CD4-positive, alpha-beta T cell treated with Interleukin-6 at 100 ng/mL for 8 hours (primary cell): Measurements from ENCODE around the gene FAM111B.
"Not testable (repeated sequence)": the region's sequence is repeated elsewhere in the genome, so short reads cannot be mapped to it uniquely, and the experiment has no call there.

Experiments
- DNase-seq: peaks from one replicate; pipeline ENCODE4 v3.0.0-alpha.2; 2020; ENCODE audit warnings: mixed read lengths, low spot score

The FAM111B gene, protein sequence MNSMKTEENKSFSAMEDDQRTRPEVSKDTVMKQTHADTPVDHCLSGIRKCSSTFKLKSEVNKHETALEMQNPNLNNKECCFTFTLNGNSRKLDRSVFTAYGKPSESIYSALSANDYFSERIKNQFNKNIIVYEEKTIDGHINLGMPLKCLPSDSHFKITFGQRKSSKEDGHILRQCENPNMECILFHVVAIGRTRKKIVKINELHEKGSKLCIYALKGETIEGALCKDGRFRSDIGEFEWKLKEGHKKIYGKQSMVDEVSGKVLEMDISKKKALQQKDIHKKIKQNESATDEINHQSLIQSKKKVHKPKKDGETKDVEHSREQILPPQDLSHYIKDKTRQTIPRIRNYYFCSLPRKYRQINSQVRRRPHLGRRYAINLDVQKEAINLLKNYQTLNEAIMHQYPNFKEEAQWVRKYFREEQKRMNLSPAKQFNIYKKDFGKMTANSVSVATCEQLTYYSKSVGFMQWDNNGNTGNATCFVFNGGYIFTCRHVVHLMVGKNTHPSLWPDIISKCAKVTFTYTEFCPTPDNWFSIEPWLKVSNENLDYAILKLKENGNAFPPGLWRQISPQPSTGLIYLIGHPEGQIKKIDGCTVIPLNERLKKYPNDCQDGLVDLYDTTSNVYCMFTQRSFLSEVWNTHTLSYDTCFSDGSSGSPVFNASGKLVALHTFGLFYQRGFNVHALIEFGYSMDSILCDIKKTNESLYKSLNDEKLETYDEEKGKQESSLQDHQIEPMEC

DNA sequence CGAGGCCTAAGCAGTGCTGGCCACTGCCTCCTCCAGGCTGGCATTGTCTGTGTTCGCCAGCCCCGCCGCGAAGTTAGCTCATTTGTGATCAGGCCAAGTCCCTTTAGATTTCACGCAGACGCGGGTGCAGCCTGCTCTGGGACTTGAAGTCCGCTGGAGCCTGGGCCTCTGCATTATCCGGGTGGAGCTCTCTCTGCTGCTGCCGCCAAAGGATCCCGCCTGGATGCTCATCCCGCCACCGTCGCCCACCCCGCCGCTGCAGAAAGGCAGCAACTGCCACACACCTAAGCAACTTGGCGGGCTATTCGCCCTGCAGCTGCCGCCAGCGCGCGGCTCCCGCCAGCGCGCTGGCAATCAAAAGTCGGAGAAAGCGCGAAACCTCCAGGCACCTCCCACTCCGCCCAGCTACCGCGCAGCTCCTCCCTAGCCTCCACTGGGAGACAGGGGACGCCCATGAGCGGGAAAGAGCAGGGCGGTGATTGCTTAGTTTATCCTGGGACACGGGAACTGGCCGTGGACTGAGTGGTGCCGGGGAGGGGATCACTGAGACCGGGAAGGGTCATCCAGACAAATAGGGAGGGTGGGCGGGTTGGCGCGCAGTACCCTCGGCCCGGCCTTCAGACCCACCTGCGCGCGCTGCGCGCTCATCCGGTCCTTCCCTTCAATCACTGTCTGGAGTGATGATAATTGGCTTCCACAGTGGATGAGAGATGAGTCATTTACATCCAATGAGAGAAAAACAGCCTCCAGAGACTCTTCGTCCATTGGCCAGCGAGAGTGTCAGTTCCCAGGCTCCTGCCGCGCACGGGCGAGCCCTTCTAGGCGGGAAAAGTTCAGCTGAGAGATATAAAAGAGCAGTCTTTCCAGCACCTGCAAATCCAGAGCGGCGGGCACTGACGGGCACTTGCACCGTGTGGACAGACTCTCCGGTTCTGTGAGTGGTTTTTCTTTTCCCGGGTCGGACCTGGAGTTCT, at the start of gene FAM111B:
TSS of gene FAM111B (plus strand) at position 875 of the 974 bp plus-strand sequence. CDS start 2,389 bp downstream, outside the sequence.
- peak; percentile 66 for DNase-seq

- DNase-seq = peak; percentile 72
These were observed 48.7 kb upstream of the FAM111B start for GRCh38 chr11:59058120-59059033.

GRCh38 chr11:59060096-59060495, 46.9 kb upstream of the FAM111B start:
- DNase-seq = not testable (repeated sequence)

- DNase-seq = no peak
These were observed 44.2 kb upstream of the FAM111B start for GRCh38 chr11:59062602-59063529.

DNA sequence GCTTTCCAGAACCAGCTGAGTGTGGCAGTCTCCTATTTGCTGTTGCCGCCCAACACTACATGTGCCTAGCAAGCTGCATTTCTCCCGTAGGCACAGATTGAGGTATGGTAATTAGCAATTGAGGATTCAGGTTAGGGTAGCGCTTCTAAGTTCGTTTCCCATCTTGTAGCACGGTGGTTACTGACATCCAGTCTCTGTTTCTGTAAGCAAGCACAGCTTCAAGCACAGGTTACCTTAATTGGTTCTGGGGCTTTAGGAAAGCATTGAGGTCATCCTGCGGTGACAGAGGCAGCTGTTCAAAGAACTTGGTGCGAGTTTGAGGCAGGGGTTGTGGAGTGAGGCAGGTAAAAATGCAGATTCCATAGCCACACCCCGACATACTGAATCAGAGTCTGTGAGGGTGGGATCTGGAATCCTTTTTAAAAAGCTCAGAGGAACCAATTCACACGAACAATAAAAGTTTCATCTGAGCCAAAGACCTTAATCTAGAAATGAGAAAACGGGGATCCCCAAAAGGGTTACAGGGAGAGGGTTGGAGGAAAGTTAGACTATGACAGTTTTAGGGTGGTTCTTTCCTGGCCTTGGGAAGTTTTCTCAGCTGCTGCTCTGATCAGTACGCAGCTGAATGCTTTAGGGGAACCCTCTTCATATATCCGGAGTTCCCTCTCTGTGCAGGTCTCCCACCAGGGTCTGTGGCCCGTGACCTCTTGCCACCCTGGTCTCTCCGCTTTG, 42.9 kb upstream of the FAM111B start:
- DNase-seq = not testable (repeated sequence)

- DNase-seq = no peak
These were observed 38.0 kb upstream of the FAM111B start for GRCh38 chr11:59069087-59069486.

- DNase-seq = no peak
These were observed 30.0 kb upstream of the FAM111B start for GRCh38 chr11:59076876-59077571.

GRCh38 chr11:59078435-59078834, 28.6 kb upstream of the FAM111B start:
- no peak for DNase-seq

- no peak for DNase-seq
These were observed 28.0 kb upstream of the FAM111B start for GRCh38 chr11:59079086-59079485.

GRCh38 chr11:59080421-59080820, 26.6 kb upstream of the FAM111B start:
- not testable (repeated sequence) for DNase-seq

- not testable (repeated sequence) for DNase-seq
These were observed 25.5 kb upstream of the FAM111B start for GRCh38 chr11:59081430-59082020.

DNA sequence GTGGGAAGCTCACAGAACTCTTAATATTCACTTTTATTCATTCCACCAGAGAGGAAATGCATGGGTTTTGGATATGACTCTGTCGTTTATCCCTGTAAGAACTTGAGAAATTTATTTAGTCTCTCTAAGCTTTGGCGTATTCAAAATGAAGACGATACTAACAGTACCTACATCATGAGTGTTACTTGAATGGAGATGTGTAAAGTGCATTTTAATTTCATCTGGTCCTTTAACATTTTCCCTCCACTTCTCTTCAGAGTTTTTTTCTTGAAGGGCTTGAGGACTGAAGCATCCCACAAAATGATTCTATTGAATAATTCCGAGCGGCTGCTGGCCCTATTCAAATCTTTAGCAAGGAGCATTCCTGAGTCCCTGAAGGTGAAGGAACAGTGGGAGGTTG, 21.0 kb upstream of the FAM111B start, which contains the start of gene GLYATL1B:
TSS of gene GLYATL1B (plus strand) at position 301 of the 400 bp plus-strand sequence. CDS start at position 301, 0 bp downstream.
- DNase-seq = not testable (repeated sequence)

DNA sequence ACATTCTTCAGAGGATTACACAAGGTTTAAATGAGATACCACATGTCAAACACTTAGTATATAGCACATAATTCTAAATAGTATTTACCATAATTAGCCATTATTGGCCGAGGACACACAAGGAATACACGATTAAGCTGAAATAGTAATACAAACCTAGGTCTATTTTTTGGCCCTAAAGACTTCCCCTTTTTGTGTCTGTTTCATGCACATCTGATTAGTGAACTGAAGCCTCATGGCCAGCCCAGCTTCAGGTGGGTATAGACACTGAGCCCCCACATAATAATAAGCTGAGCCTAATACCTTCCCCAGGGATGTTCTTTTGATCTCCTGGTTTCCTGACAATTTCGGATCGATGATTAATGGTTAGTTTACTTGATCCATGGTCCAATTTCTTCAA, 18.9 kb upstream of the FAM111B start:
- no peak for DNase-seq

DNA sequence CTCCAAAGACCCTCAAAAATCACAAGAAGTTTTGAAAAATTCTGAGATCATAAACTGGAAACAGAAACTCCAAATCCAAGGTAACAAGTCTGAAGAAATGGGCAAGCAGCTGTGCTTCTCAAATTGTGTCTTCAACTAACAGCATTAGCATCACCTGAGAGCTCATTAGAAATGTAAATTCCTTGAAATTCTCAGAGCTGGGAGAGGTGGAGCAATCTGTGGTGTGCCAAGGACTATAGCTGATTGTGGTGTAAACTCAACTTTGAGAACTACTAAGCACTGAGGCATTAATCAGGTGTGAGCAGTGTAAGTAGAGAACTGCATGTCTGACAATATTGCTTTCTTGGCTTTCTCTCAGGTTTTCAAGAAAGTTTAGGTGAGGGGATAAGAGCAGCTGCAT, 13.5 kb upstream of the FAM111B start:
- DNase-seq = not testable (repeated sequence)

- not testable (repeated sequence) for DNase-seq
These were observed 11.8 kb upstream of the FAM111B start for GRCh38 chr11:59095225-59095624.

DNA sequence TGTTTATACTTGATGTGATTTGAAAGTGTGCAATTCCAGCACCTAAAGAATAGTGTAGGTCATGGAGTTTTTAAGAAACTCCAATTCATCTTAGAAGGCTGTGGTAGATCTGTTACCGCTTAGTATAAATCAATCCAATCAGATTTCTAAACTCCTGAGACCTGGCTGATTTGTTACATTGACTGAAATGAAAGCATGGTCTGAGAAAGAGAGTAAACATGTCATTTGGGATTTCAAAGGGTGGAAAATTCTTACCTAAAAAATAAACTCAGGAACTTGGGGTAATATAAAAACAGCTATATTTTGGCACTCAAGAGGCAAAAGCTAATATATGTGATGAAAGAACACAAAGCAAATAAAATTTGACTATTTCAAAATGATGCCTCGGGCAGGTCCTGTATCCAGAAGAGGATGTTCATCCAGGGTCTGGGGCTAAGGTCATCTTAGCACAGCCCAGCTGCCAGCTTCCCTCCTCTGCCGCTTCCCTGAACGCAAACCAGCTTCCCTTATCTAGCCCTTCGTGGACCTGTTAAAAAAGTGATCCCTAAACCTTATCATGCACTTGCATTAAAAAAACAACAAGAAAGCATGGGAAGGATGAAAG, 11.0 kb upstream of the FAM111B start:
- not testable (repeated sequence) for DNase-seq

DNA sequence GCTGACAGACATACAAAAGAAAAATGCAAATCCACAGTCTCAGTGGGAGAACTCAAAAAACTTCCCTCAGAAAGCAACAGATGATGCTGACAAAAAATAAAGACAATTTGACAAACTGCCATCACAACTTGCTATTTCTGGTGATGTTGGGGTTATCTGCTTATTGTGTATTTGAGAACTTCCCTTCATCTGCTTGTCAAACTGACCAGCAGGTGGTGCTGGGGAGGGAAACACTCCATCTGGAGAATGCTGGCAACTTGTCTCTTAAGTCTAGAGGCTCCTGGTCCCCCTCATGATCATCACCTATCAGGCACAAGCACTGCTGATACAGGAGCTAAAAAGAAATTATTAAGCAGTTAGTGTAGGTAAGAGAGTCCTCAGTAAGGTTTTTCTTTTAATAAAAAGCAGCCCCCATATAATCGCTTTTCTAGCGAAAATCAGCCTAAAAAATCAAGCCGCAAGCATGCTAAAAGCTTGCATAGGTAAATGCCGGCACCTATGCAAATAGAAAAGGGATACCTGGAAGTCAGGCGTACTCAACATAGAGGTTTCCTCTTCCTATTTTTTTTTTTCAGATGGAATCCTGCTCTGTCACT, 9.8 kb upstream of the FAM111B start:
- DNase-seq = peak; percentile 62
